ENCODE results near the gene CCDC102A. TPM values are rescaled to one million over a fixed set of nuclear protein-coding genes. Genes with fewer than 3 reads are reported as not detected.

CCDC102A gene
- polyA plus RNA-seq, 3 donors, result not detected

- Histone ChIP-seq H3K9ac (ENCODE audit: insufficient read depth, low read length, poor library complexity, severe bottlenecking) (no peak overlapping the region), H3K79me2 (ENCODE audit: insufficient read depth, low read length) (no peaks in the 10 kb centered on the region), H4K20me1 (ENCODE audit: insufficient read depth, low read length) (peaks cover 3% of the 10 kb centered on the region), H3K27ac (ENCODE audit: low read depth in 1 of 2, low read length in 2 of 2) (no peak overlapping the region), H3K4me3 (replicated peaks in 1 of 3; ENCODE audit: low read depth in 2 of 3, low read length in 3 of 3) (peak overlapping the region in 1 of 3 experiments; percentile 25), H3K36me3 (replicated peaks in 1 of 2; ENCODE audit: control insufficient read depth in 1 of 2, insufficient read depth in 2 of 2, low read length in 2 of 2) (no peaks in the 10 kb centered on the region), H3K27me3 (ENCODE audit: control insufficient read depth in 2 of 2, insufficient read depth in 2 of 2, low read length in 2 of 2) (peaks cover 3 to 55% of the 10 kb centered on the region in 2 donors), H3K4me2 (replicated peaks; ENCODE audit: extremely low read depth, low read length, poor library complexity, severe bottlenecking) (peak overlapping the region; percentile 14), H2AFZ (ENCODE audit: insufficient read depth, low read depth, low read length, poor library complexity, severe bottlenecking) (no peak overlapping the region), H3K9me3 (replicated peaks in 1 of 2; ENCODE audit: control insufficient read depth in 1 of 2, insufficient read depth in 1 of 2, low read length in 2 of 2) (no peaks in the 10 kb centered on the region), H3K4me1 (ENCODE audit: control insufficient read depth in 1 of 2, insufficient read depth in 2 of 2, low read length in 2 of 2) (peaks cover 35 to 53% of the 10 kb centered on the region in 2 donors)
- Mint-ChIP-seq H3K27me3 (ENCODE audit: low read depth in 3 of 3) (peaks cover 55 to 76% (median 59%) of the 10 kb centered on the region in 3 donors), H3K4me3 (peak overlapping the region; percentile 39 to 89), H3K4me1 (peaks cover 54% of the 10 kb centered on the region), H3K36me3 (peaks cover 3 to 7% of the 10 kb centered on the region in 2 donors), H3K9me3 (peaks cover 0 to 11% (median 4%) of the 10 kb centered on the region in 7 donors), H3K27ac (peak overlapping the region in 3 of 7 donors; percentile 31 to 70 (median 58))
- peak; percentile 47 to 73 (median 65) for DNase-seq
- intact Hi-C loops (cut with micrococcal nuclease), result no loop called here
- 0% methylated on average over 5 of the region's 7 CpGs for WGBS (ENCODE audit: insufficient coverage)
- TF ChIP-seq, protein P1, sequence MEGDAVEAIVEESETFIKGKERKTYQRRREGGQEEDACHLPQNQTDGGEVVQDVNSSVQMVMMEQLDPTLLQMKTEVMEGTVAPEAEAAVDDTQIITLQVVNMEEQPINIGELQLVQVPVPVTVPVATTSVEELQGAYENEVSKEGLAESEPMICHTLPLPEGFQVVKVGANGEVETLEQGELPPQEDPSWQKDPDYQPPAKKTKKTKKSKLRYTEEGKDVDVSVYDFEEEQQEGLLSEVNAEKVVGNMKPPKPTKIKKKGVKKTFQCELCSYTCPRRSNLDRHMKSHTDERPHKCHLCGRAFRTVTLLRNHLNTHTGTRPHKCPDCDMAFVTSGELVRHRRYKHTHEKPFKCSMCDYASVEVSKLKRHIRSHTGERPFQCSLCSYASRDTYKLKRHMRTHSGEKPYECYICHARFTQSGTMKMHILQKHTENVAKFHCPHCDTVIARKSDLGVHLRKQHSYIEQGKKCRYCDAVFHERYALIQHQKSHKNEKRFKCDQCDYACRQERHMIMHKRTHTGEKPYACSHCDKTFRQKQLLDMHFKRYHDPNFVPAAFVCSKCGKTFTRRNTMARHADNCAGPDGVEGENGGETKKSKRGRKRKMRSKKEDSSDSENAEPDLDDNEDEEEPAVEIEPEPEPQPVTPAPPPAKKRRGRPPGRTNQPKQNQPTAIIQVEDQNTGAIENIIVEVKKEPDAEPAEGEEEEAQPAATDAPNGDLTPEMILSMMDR (IDR thresholded peaks at IDR 0.05), result no peak
These were observed 6.3 kb downstream of the CCDC102A start for GRCh38 chr16:57530104-57530521.

- Mint-ChIP-seq H3K27ac (peak overlapping the region in 2 of 7 donors; percentile 58 to 80), H3K27me3 (ENCODE audit: low read depth in 3 of 3) (peaks cover 52 to 75% (median 58%) of the 10 kb centered on the region in 3 donors), H3K4me3 (peak overlapping the region; percentile 39 to 89), H3K9me3 (peaks cover 0 to 10% (median 4%) of the 10 kb centered on the region in 7 donors), H3K4me1 (peaks cover 54% of the 10 kb centered on the region), H3K36me3 (peaks cover 3 to 7% of the 10 kb centered on the region in 2 donors)
- peak overlapping the region in 1 of 3 experiments; percentile 25 for H3K4me3 ChIP-seq (replicated peaks in 1 of 3; ENCODE audit: low read depth in 2 of 3, low read length in 3 of 3)
- H3K79me2 ChIP-seq (ENCODE audit: insufficient read depth, low read length), result no peaks in the 10 kb centered on the region
- H3K4me2 ChIP-seq (replicated peaks; ENCODE audit: extremely low read depth, low read length, poor library complexity, severe bottlenecking), result peak overlapping the region; percentile 14
- H3K36me3 ChIP-seq (replicated peaks in 1 of 2; ENCODE audit: control insufficient read depth in 1 of 2, insufficient read depth in 2 of 2, low read length in 2 of 2), result no peaks in the 10 kb centered on the region
- H3K9me3 ChIP-seq (replicated peaks in 1 of 2; ENCODE audit: control insufficient read depth in 1 of 2, insufficient read depth in 1 of 2, low read length in 2 of 2), result no peaks in the 10 kb centered on the region
- intact Hi-C loops (cut with micrococcal nuclease), result no loop called here
- H3K9ac ChIP-seq (ENCODE audit: insufficient read depth, low read length, poor library complexity, severe bottlenecking), result no peak overlapping the region
- peaks cover 35 to 53% of the 10 kb centered on the region in 2 donors for H3K4me1 ChIP-seq (ENCODE audit: control insufficient read depth in 1 of 2, insufficient read depth in 2 of 2, low read length in 2 of 2)
- TF ChIP-seq, protein P1 (IDR thresholded peaks at IDR 0.05), result no peak
- peaks cover 3% of the 10 kb centered on the region for H4K20me1 ChIP-seq (ENCODE audit: insufficient read depth, low read length)
- no peak overlapping the region for H3K27ac ChIP-seq (ENCODE audit: low read depth in 1 of 2, low read length in 2 of 2)
- WGBS (ENCODE audit: insufficient coverage), result 48% methylated on average over 8 of the region's 14 CpGs
- H3K27me3 ChIP-seq (ENCODE audit: control insufficient read depth in 2 of 2, insufficient read depth in 2 of 2, low read length in 2 of 2), result peaks cover 3 to 49% of the 10 kb centered on the region in 2 donors
- DNase-seq, result peak in 1 of 3 donors; percentile 25
- H2AFZ ChIP-seq (ENCODE audit: insufficient read depth, low read depth, low read length, poor library complexity, severe bottlenecking), result no peak overlapping the region
These were observed 6.8 kb downstream of the CCDC102A start for GRCh38 chr16:57529391-57530103.
